ENCODE measurements around the gene S100A5. TPM values are rescaled to one million over a fixed set of nuclear protein-coding genes. Genes with fewer than 3 reads are reported as not detected.

S100A5 gene
- total RNA-seq, 1 donor from 2014 or later: not detected

DNA sequence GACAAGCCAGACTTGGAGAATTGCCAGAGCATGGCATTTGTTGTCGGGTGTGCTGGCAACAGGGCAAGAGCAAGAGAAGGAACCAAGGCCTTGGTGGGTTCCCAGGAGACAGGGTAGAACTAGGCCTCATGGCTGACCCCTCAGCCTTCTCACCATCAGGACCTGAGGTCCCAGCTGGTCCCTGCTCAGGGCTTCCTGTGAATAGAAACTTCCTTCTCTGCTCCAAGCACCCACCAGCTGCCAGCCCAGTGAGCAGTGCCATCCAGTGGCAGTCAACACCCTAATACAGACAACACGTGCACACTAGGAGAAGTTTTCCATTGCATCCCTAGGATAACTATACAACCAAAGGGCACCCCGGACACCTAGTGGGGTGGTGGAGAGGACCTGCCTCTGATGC, 27.7 kb downstream of the S100A5 start:
- Histone ChIP-seq H3K27me3 (ENCODE audit: control insufficient read depth in 3 of 3, insufficient read depth in 3 of 3, low read length in 3 of 3) (no peaks in the 10 kb centered on the region), H3K9ac (ENCODE audit: low read depth in 1 of 3, low read length in 3 of 3) (no peak overlapping the region), H3K36me3 (ENCODE audit: control insufficient read depth in 3 of 3, insufficient read depth in 3 of 3, low read length in 3 of 3) (no peaks in the 10 kb centered on the region), H3K27ac (ENCODE audit: low read depth, low read length) (no peak overlapping the region), H3K4me1 (ENCODE audit: control insufficient read depth in 3 of 3, insufficient read depth in 3 of 3, low read length in 3 of 3) (peaks cover 2 to 13% (median 5%) of the 10 kb centered on the region in 3 donors), H3K4me3 (ENCODE audit: low read length in 3 of 3) (no peak overlapping the region), H3K9me3 (ENCODE audit: control insufficient read depth in 3 of 3, low read length in 3 of 3) (no peaks in the 10 kb centered on the region)

DNA sequence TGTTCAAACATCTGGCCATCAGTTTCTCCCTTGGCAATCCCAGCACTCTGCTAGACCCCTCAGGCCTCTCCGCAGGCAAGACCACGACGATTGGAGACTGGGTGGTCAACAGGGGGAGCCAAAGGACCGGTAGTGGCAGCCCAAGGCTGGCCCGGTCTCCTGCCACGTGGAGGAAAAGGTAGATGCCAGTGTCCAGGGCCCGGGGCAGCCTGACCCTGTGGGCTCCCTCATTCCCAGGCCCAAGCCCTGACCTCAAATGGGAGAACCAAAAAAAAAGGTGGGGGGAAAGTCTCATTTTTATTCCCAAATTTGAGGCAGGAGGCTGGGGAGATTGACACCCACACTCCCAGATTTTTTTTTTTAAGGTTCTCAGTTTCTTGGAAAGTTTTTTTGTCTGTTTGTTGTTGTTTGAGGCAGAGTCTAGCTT, 29.7 kb downstream of the S100A5 start:
- Histone ChIP-seq H3K27me3 (ENCODE audit: control insufficient read depth in 3 of 3, insufficient read depth in 3 of 3, low read length in 3 of 3) (no peaks in the 10 kb centered on the region), H3K36me3 (ENCODE audit: control insufficient read depth in 3 of 3, insufficient read depth in 3 of 3, low read length in 3 of 3) (no peaks in the 10 kb centered on the region), H3K9me3 (ENCODE audit: control insufficient read depth in 3 of 3, low read length in 3 of 3) (no peaks in the 10 kb centered on the region), H3K27ac (ENCODE audit: low read depth, low read length) (no peak overlapping the region), H3K4me3 (ENCODE audit: low read length in 3 of 3) (no peak overlapping the region), H3K9ac (ENCODE audit: low read depth in 1 of 3, low read length in 3 of 3) (no peak overlapping the region), H3K4me1 (ENCODE audit: control insufficient read depth in 3 of 3, insufficient read depth in 3 of 3, low read length in 3 of 3) (peaks cover 15 to 29% (median 22%) of the 10 kb centered on the region in 3 donors)

DNA sequence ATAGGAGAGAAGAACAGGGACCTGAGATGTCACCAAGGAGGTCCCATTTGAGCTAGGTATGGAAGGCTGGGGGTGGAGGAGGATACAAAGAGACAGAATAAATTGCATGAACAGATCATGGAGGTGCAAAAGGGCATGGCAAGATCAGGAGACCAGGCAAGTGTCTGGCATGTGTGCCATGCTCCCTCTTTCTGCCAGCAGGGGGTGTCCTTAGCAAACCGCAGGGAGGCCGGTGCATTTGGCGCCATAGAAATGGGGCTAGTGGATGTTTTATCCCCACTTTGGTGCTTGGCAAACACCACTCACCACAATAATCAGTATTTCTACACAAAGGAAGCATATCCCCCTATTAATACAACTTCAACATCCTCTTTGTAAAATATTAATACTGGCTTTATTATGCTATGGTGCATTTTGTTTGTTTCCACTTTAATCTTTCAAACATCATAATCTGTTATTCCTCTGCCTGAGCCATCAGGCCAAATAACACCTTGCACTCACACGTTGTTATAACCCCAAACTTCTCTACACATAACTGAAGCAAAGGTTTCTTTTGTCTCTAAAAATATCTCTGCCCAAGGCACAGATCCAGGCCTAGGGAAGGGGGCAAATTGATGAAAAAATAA, 30.9 kb downstream of the S100A5 start:
- H3K27me3 ChIP-seq (ENCODE audit: control insufficient read depth in 3 of 3, insufficient read depth in 3 of 3, low read length in 3 of 3): no peaks in the 10 kb centered on the region
- H3K4me3 ChIP-seq (ENCODE audit: low read length in 3 of 3): no peak overlapping the region
- H3K4me1 ChIP-seq (ENCODE audit: control insufficient read depth in 3 of 3, insufficient read depth in 3 of 3, low read length in 3 of 3): peaks cover 15 to 24% (median 23%) of the 10 kb centered on the region in 3 donors
- no peak overlapping the region for H3K27ac ChIP-seq (ENCODE audit: low read depth, low read length)
- no peaks in the 10 kb centered on the region for H3K36me3 ChIP-seq (ENCODE audit: control insufficient read depth in 3 of 3, insufficient read depth in 3 of 3, low read length in 3 of 3)
- no peaks in the 10 kb centered on the region for H3K9me3 ChIP-seq (ENCODE audit: control insufficient read depth in 3 of 3, low read length in 3 of 3)
- H3K9ac ChIP-seq (ENCODE audit: low read depth in 1 of 3, low read length in 3 of 3): no peak overlapping the region

DNA sequence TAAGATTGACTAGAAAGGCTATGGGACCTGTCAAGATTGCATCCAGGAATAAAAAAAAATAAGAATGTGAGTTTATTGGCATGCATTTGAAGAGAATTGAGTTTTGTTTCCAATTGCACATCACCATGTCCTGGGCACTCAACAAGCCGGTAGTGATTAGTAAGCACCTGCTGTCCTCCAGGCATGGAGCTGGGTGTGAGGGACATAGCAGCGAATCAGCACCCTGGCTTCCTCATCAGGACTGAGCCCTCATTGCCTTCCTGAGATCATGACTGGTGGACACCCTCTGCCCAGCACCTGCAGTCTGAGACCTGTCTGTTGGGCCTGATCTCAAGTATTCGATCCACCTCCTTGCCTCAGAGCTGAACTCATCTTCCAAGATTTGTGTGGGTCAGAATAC, 31.7 kb downstream of the S100A5 start:
- no peaks in the 10 kb centered on the region for H3K27me3 ChIP-seq (ENCODE audit: control insufficient read depth in 3 of 3, insufficient read depth in 3 of 3, low read length in 3 of 3)
- H3K4me1 ChIP-seq (ENCODE audit: control insufficient read depth in 3 of 3, insufficient read depth in 3 of 3, low read length in 3 of 3): peaks cover 15 to 24% (median 23%) of the 10 kb centered on the region in 3 donors
- H3K9ac ChIP-seq (ENCODE audit: low read depth in 1 of 3, low read length in 3 of 3): no peak overlapping the region
- H3K27ac ChIP-seq (ENCODE audit: low read depth, low read length): no peak overlapping the region
- no peaks in the 10 kb centered on the region for H3K36me3 ChIP-seq (ENCODE audit: control insufficient read depth in 3 of 3, insufficient read depth in 3 of 3, low read length in 3 of 3)
- no peaks in the 10 kb centered on the region for H3K9me3 ChIP-seq (ENCODE audit: control insufficient read depth in 3 of 3, low read length in 3 of 3)
- H3K4me3 ChIP-seq (ENCODE audit: low read length in 3 of 3): no peak overlapping the region

DNA sequence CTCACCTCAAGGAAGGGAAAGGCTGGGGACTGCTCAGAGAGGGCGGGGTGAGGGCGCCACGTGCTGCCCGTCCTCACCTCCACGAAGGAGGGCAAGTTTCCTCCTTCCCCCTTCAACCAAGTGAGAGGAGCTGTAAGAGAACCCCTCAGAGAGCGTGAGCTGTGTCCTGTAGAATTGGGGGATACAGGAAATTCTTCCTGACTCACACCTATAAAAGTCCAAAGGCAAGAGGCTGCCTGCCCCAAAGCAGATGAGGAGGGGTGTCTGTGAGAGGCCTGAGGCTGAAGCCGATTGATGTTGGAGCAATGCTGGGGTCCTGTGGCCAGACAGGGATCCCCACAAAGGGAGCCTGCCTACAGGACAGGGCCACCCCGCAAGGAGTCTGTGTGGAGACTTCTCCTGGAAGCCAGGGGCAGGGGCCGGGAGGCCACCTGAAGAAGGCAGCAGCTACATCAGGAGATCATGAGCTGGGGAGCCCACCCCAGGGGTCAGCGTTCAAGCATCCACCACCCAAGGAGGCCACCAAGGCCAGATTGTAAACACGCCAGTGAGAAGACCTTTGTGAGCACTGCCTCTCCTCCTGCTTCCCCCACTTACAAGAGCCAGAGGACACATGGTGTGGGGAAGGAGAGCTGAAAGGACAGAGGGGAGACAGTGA, 32.7 kb downstream of the S100A5 start:
- no peak overlapping the region for H3K4me3 ChIP-seq (ENCODE audit: low read length in 3 of 3)
- H3K27me3 ChIP-seq (ENCODE audit: control insufficient read depth in 3 of 3, insufficient read depth in 3 of 3, low read length in 3 of 3): no peaks in the 10 kb centered on the region
- no peak overlapping the region for H3K9ac ChIP-seq (ENCODE audit: low read depth in 1 of 3, low read length in 3 of 3)
- H3K36me3 ChIP-seq (ENCODE audit: control insufficient read depth in 3 of 3, insufficient read depth in 3 of 3, low read length in 3 of 3): no peaks in the 10 kb centered on the region
- no peaks in the 10 kb centered on the region for H3K9me3 ChIP-seq (ENCODE audit: control insufficient read depth in 3 of 3, low read length in 3 of 3)
- H3K27ac ChIP-seq (ENCODE audit: low read depth, low read length): peak overlapping the region; percentile 74
- H3K4me1 ChIP-seq (ENCODE audit: control insufficient read depth in 3 of 3, insufficient read depth in 3 of 3, low read length in 3 of 3): peaks cover 15 to 24% (median 23%) of the 10 kb centered on the region in 3 donors

DNA sequence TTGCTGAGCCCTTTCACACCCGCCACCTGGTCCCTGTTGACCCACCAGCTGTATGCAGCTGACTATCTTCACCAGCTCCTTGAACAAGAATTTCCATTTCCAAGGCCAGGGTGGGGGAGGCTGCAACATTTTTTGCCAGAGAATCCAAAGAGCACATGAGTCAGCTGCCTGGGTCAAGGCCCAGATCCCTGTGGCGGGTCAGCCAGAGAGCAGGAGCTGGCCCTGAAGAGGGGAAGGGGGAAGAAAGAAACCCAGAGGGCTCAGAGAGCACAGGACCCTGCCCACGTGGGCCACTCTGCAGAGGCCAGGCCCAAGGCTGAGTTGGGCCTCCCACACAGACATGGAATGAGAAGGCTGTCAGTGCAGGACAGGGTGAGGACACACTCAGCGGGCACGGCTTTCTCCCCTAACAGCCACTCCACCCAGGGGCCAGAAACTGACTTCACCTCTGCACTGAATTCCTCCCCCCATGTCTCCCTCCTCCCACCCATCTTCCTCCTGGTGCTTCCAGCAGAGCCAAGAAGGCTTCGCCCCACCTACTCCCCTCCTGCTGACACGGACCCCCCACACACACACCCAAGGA, 33.8 kb downstream of the S100A5 start:
- Histone ChIP-seq H3K27me3 (ENCODE audit: control insufficient read depth in 3 of 3, insufficient read depth in 3 of 3, low read length in 3 of 3) (no peaks in the 10 kb centered on the region), H3K4me3 (ENCODE audit: low read length in 3 of 3) (no peak overlapping the region), H3K9ac (ENCODE audit: low read depth in 1 of 3, low read length in 3 of 3) (peak overlapping the region in 1 of 3 donors; percentile 66), H3K36me3 (ENCODE audit: control insufficient read depth in 3 of 3, insufficient read depth in 3 of 3, low read length in 3 of 3) (no peaks in the 10 kb centered on the region), H3K9me3 (ENCODE audit: control insufficient read depth in 3 of 3, low read length in 3 of 3) (no peaks in the 10 kb centered on the region), H3K27ac (ENCODE audit: low read depth, low read length) (peak overlapping the region; percentile 74), H3K4me1 (ENCODE audit: control insufficient read depth in 3 of 3, insufficient read depth in 3 of 3, low read length in 3 of 3) (peaks cover 15 to 23% (median 19%) of the 10 kb centered on the region in 3 donors)

DNA sequence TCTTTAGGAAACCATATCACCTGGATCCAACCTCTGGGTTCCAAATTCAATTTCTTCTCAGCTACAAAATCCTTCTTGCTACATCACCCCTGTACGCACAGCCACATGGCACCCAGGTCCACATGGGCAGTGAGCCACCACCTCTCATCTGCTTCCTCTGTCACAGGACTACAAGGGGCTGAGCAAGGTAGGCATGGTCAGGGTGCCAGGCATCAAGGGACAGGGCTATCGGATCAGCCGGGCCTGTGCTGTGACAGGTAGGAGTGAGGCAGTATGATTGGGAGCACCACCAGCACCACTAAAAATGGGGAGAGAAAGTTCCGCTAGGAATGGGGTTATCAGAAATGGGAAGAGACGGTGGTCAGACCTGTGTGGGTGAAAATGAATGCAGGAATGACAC, 34.3 kb downstream of the S100A5 start:
- peaks cover 15 to 23% (median 19%) of the 10 kb centered on the region in 3 donors for H3K4me1 ChIP-seq (ENCODE audit: control insufficient read depth in 3 of 3, insufficient read depth in 3 of 3, low read length in 3 of 3)
- H3K9me3 ChIP-seq (ENCODE audit: control insufficient read depth in 3 of 3, low read length in 3 of 3): no peaks in the 10 kb centered on the region
- H3K27ac ChIP-seq (ENCODE audit: low read depth, low read length): peak overlapping the region; percentile 74
- no peak overlapping the region for H3K4me3 ChIP-seq (ENCODE audit: low read length in 3 of 3)
- H3K36me3 ChIP-seq (ENCODE audit: control insufficient read depth in 3 of 3, insufficient read depth in 3 of 3, low read length in 3 of 3): no peaks in the 10 kb centered on the region
- no peaks in the 10 kb centered on the region for H3K27me3 ChIP-seq (ENCODE audit: control insufficient read depth in 3 of 3, insufficient read depth in 3 of 3, low read length in 3 of 3)
- H3K9ac ChIP-seq (ENCODE audit: low read depth in 1 of 3, low read length in 3 of 3): no peak overlapping the region

DNA sequence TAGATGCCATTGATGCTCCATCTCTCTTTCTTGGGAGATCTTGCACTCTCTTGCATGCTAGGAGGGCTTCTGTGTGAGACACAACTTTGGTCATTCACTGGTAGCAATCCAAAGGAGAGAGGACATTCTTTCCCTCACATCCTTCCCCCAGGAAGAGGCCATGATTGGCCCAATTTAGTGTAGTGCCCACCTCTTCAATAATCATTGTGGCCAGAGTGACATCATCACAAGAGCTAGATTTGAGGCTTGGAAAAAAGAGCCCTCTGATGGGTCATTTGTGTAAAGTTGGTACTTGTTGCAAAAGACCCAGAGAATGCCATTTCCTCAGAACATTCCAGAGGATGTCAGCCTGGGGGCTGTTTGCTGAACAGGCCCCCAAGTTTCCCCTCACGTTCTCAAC, 35.2 kb downstream of the S100A5 start:
- H3K27me3 ChIP-seq (ENCODE audit: control insufficient read depth in 3 of 3, insufficient read depth in 3 of 3, low read length in 3 of 3): no peaks in the 10 kb centered on the region
- H3K27ac ChIP-seq (ENCODE audit: low read depth, low read length): no peak overlapping the region
- no peaks in the 10 kb centered on the region for H3K9me3 ChIP-seq (ENCODE audit: control insufficient read depth in 3 of 3, low read length in 3 of 3)
- no peaks in the 10 kb centered on the region for H3K36me3 ChIP-seq (ENCODE audit: control insufficient read depth in 3 of 3, insufficient read depth in 3 of 3, low read length in 3 of 3)
- no peak overlapping the region for H3K4me3 ChIP-seq (ENCODE audit: low read length in 3 of 3)
- H3K9ac ChIP-seq (ENCODE audit: low read depth in 1 of 3, low read length in 3 of 3): no peak overlapping the region
- peaks cover 13 to 19% (median 17%) of the 10 kb centered on the region in 3 donors for H3K4me1 ChIP-seq (ENCODE audit: control insufficient read depth in 3 of 3, insufficient read depth in 3 of 3, low read length in 3 of 3)

DNA sequence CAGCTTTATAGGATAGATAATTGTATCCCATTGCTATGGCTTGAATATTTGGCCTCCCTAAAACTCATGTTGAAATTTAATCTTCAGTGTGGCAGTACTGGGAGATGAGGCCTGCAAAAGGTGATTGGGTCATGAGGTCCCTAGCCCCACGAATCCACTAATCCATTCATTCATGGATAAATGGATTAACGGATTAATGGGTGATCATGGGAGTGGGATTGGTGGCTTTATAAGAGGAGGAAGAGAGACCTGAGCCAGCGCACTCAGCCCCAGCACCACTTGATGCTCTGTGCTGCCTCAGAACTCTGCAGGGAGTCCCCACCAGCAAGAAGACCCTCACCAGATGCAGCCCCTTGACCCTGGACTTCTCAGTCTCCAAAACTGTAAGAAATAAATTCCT, 37.0 kb downstream of the S100A5 start:
- H3K27ac ChIP-seq (ENCODE audit: low read depth, low read length): no peak overlapping the region
- no peaks in the 10 kb centered on the region for H3K27me3 ChIP-seq (ENCODE audit: control insufficient read depth in 3 of 3, insufficient read depth in 3 of 3, low read length in 3 of 3)
- H3K36me3 ChIP-seq (ENCODE audit: control insufficient read depth in 3 of 3, insufficient read depth in 3 of 3, low read length in 3 of 3): no peaks in the 10 kb centered on the region
- H3K4me3 ChIP-seq (ENCODE audit: low read length in 3 of 3): no peak overlapping the region
- H3K9ac ChIP-seq (ENCODE audit: low read depth in 1 of 3, low read length in 3 of 3): no peak overlapping the region
- peaks cover 13 to 19% (median 17%) of the 10 kb centered on the region in 3 donors for H3K4me1 ChIP-seq (ENCODE audit: control insufficient read depth in 3 of 3, insufficient read depth in 3 of 3, low read length in 3 of 3)
- no peaks in the 10 kb centered on the region for H3K9me3 ChIP-seq (ENCODE audit: control insufficient read depth in 3 of 3, low read length in 3 of 3)

DNA sequence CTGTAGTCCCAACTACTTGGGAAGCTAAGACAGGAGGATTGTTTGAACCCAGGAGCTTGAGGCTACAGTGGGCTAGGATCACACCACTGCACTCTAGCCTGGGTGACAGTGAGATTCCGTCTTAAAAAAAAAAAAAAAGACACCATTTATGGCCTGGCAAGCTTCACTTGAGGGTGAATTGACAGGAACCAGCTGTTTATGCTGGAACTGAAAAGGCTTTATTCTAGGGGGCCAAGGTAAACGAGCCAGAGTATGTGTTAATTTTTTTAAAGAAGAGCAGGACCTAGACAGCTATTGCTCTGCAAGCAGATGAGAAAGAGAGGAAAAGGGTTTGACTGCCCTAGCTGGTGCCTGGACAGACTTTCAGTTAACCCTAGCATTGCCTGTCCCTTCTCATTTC, 42.0 kb downstream of the S100A5 start:
- H3K4me1 ChIP-seq (ENCODE audit: control insufficient read depth in 3 of 3, insufficient read depth in 3 of 3, low read length in 3 of 3): peaks cover 0 to 7% (median 5%) of the 10 kb centered on the region in 3 donors

More for the DNA sequence above, 42.0 kb downstream of the S100A5 start:
- Histone ChIP-seq H3K27me3 (ENCODE audit: control insufficient read depth in 3 of 3, insufficient read depth in 3 of 3, low read length in 3 of 3) (no peaks in the 10 kb centered on the region), H3K27ac (ENCODE audit: low read depth, low read length) (no peak overlapping the region), H3K4me3 (ENCODE audit: low read length in 3 of 3) (no peak overlapping the region), H3K9me3 (ENCODE audit: control insufficient read depth in 3 of 3, low read length in 3 of 3) (no peaks in the 10 kb centered on the region), H3K9ac (ENCODE audit: low read depth in 1 of 3, low read length in 3 of 3) (no peak overlapping the region), H3K36me3 (ENCODE audit: control insufficient read depth in 3 of 3, insufficient read depth in 3 of 3, low read length in 3 of 3) (no peaks in the 10 kb centered on the region)

Data from skeletal muscle tissue (tissue), 4 donors.